H9 (cell line): ENCODE measurements around the gene LRRC71. TPM values are rescaled to one million over a fixed set of nuclear protein-coding genes. Genes with fewer than 3 reads are reported as not detected.

Source experiments
- DNase-seq: peaks from one replicate; pipeline ENCODE4 v3.0.0-alpha.2; 2017
- H2AFZ ChIP-seq: one replicate; pipeline ENCODE4 v1.6.1; 2013; ENCODE audit warnings: mild to moderate bottlenecking, low read length, control low read depth, moderate library complexity
- H2AK5ac ChIP-seq: 2 replicates; pipeline ENCODE4 v1.6.1; 2013; ENCODE audit warnings: low read length, control low read depth, mixed read lengths; ENCODE audit not compliant: insufficient read length
- H2BK120ac ChIP-seq: one replicate; pipeline ENCODE4 v1.6.1; 2013; ENCODE audit warnings: low read depth, mild to moderate bottlenecking, low read length, control low read depth, inconsistent platforms; ENCODE audit not compliant: poor library complexity, severe bottlenecking
- H2BK12ac ChIP-seq: 2 replicates; pipeline ENCODE4 v1.6.1; 2013; ENCODE audit warnings: low read length, control low read depth, mixed read lengths, low read depth; ENCODE audit not compliant: insufficient read length
- H2BK15ac ChIP-seq: 2 replicates; pipeline ENCODE4 v1.6.1; 2013; ENCODE audit warnings: low read depth, low read length, control low read depth
- H2BK20ac ChIP-seq: one replicate; pipeline ENCODE4 v1.6.1; 2013; ENCODE audit warnings: low read depth, mild to moderate bottlenecking, low read length, control low read depth, inconsistent platforms; ENCODE audit not compliant: poor library complexity, severe bottlenecking
- H2BK5ac ChIP-seq: 2 replicates; pipeline ENCODE4 v1.6.1; 2013; ENCODE audit warnings: low read length, control low read depth, mixed read lengths; ENCODE audit not compliant: insufficient read length
- H3K14ac ChIP-seq: 2 replicates; pipeline ENCODE4 v1.6.1; 2013; ENCODE audit warnings: low read length, control low read depth; ENCODE audit not compliant: insufficient read depth
- H3K18ac ChIP-seq: 2 replicates; pipeline ENCODE4 v1.6.1; 2013; ENCODE audit warnings: low read depth, mild to moderate bottlenecking, mixed read lengths, low read length, control low read depth; ENCODE audit not compliant: insufficient read length
- H3K23ac ChIP-seq: 2 replicates; pipeline ENCODE4 v1.6.1; 2013; ENCODE audit warnings: low read length, control low read depth, mixed read lengths, low read depth; ENCODE audit not compliant: insufficient read length
- H3K23me2 ChIP-seq: 2 replicates; pipeline ENCODE4 v1.6.1; 2013; ENCODE audit warnings: low read depth, mild to moderate bottlenecking, mixed read lengths, low read length, control low read depth; ENCODE audit not compliant: insufficient read length, poor library complexity, severe bottlenecking
- H3K27ac ChIP-seq: 2 replicates; pipeline ENCODE4 v1.5.1; 2013; ENCODE audit warnings: low read length, control low read depth, mixed read lengths, low read depth; ENCODE audit not compliant: insufficient read length
- H3K27me3 ChIP-seq: 2 replicates; pipeline ENCODE4 v1.6.1; 2013; ENCODE audit warnings: low read length, control low read depth, inconsistent platforms; ENCODE audit not compliant: insufficient read depth
- H3K4ac ChIP-seq: 2 replicates; pipeline ENCODE4 v1.6.1; 2013; ENCODE audit warnings: low read depth, mild to moderate bottlenecking, control low read depth, inconsistent platforms, low read length, moderate library complexity
- H3K4me1 ChIP-seq: 2 replicates; pipeline ENCODE4 v1.6.1; 2013; ENCODE audit warnings: low read length, control low read depth, inconsistent platforms; ENCODE audit not compliant: insufficient read depth
- H3K4me2 ChIP-seq: 2 replicates; pipeline ENCODE4 v1.6.1; 2013; ENCODE audit warnings: low read length, control low read depth, mixed read lengths; ENCODE audit not compliant: insufficient read length, insufficient read depth
- H3K56ac ChIP-seq: 2 replicates; pipeline ENCODE4 v1.6.1; 2013; ENCODE audit warnings: low read depth, mild to moderate bottlenecking, mixed read lengths, low read length, control low read depth; ENCODE audit not compliant: insufficient read length
- H3K79me1 ChIP-seq: 2 replicates; pipeline ENCODE4 v1.6.1; 2013; ENCODE audit warnings: low read depth, mild to moderate bottlenecking, moderate library complexity, low read length, control low read depth, inconsistent platforms; ENCODE audit not compliant: insufficient read depth, poor library complexity, severe bottlenecking
- H3K79me2 ChIP-seq: 2 replicates; pipeline ENCODE4 v1.6.1; 2013; ENCODE audit warnings: low read length, control low read depth, inconsistent platforms; ENCODE audit not compliant: insufficient read depth
- H3K9ac ChIP-seq: 2 replicates; pipeline ENCODE4 v1.6.1; 2013; ENCODE audit warnings: low read length, control low read depth, mixed read lengths; ENCODE audit not compliant: insufficient read length; ENCODE audit errors: extremely low read depth
- H3K9me3 ChIP-seq: one replicate; pipeline ENCODE4 v1.6.1; 2013; ENCODE audit warnings: low read depth, low read length, inconsistent platforms; ENCODE audit not compliant: control insufficient read depth
- H3T11ph ChIP-seq: one replicate; pipeline ENCODE4 v1.6.1; 2013; ENCODE audit warnings: mild to moderate bottlenecking, low read length, control low read depth, inconsistent platforms
- H4K20me1 ChIP-seq: one replicate; pipeline ENCODE4 v1.6.1; 2013; ENCODE audit not compliant: control insufficient read depth, insufficient read length, insufficient read depth
- H4K5ac ChIP-seq: 2 replicates; pipeline ENCODE4 v1.6.1; 2013; ENCODE audit warnings: low read depth, mild to moderate bottlenecking, mixed read lengths, low read length, control low read depth; ENCODE audit not compliant: insufficient read length
- H4K8ac ChIP-seq: replicated peaks from 2 replicates; pipeline ENCODE4 v1.6.1; 2013; ENCODE audit warnings: low read length, control low read depth, mixed read lengths, low read depth; ENCODE audit not compliant: insufficient read length
- H4K91ac ChIP-seq: 2 replicates; pipeline ENCODE4 v1.6.1; 2013; ENCODE audit warnings: low read depth, mild to moderate bottlenecking, moderate library complexity, mixed read lengths, low read length, control low read depth; ENCODE audit not compliant: insufficient read length
- H3K27ac Mint-ChIP-seq, 3 experiments: 2 replicates in 2 of 3; 3 replicates in 1 of 3; pipeline ENCODE4 v1.8.0; 2020 to 2021; ENCODE audit warnings: mixed read lengths in 3 of 3, mild to moderate bottlenecking in 1 of 3, moderate library complexity in 1 of 3
- H3K27me3 Mint-ChIP-seq: 2 replicates; pipeline ENCODE4 v1.8.0; 2021; ENCODE audit warnings: low read depth, mild to moderate bottlenecking, moderate library complexity, mixed read lengths
- H3K36me3 Mint-ChIP-seq, 3 experiments: 2 replicates in 2 of 3; 3 replicates in 1 of 3; pipeline ENCODE4 v1.8.0; 2020 to 2021; ENCODE audit warnings: low read depth in 3 of 3, mixed read lengths in 3 of 3; ENCODE audit not compliant: insufficient read depth in 1 of 3
- H3K4me1 Mint-ChIP-seq, 2 experiments: 2 replicates each; pipeline ENCODE4 v1.8.0; 2020; ENCODE audit warnings: mixed read lengths in 2 of 2
- H3K4me3 Mint-ChIP-seq, 2 experiments: 2 replicates in 1 of 2; 3 replicates in 1 of 2; pipeline ENCODE4 v1.8.0; 2020 to 2021; ENCODE audit warnings: mild to moderate bottlenecking in 2 of 2, mixed read lengths in 2 of 2, moderate library complexity in 1 of 2
- H3K9me3 Mint-ChIP-seq, 2 experiments: 2 replicates in 1 of 2; 3 replicates in 1 of 2; pipeline ENCODE4 v1.8.0; 2020; ENCODE audit warnings: mild to moderate bottlenecking in 2 of 2, mixed read lengths in 2 of 2, moderate library complexity in 1 of 2
- WGBS: extraction: QIAGEN DNeasy Blood & Tissue Kit; methylation state at CpG from one replicate; pipeline ENCODE4 v1.1.7; 2013; ENCODE audit warnings: missing lambda C conversion rate, low lambda C conversion rate, mixed read lengths; ENCODE audit not compliant: insufficient read length; ENCODE audit errors: extremely low coverage; 5-methylcytosine and 5-hydroxymethylcytosine counted together
- total RNA-seq: library from RNA; stranded (reverse); gene quantifications from 2 replicates; pipeline ENCODE4 v1.2.1, GENCODE V29; 2021
- TF ChIP-seq, protein P1 (sequence below): fragments of 200-600 bp; sonication (generic); conservative IDR thresholded peaks from 3 replicates; pipeline ENCODE4 v1.8.0; 2021; ENCODE audit warnings: antibody characterized with exemption, mild to moderate bottlenecking

The LRRC71 gene
- total RNA-seq, 1 experiment from 2014 or later: not detected

DNA sequence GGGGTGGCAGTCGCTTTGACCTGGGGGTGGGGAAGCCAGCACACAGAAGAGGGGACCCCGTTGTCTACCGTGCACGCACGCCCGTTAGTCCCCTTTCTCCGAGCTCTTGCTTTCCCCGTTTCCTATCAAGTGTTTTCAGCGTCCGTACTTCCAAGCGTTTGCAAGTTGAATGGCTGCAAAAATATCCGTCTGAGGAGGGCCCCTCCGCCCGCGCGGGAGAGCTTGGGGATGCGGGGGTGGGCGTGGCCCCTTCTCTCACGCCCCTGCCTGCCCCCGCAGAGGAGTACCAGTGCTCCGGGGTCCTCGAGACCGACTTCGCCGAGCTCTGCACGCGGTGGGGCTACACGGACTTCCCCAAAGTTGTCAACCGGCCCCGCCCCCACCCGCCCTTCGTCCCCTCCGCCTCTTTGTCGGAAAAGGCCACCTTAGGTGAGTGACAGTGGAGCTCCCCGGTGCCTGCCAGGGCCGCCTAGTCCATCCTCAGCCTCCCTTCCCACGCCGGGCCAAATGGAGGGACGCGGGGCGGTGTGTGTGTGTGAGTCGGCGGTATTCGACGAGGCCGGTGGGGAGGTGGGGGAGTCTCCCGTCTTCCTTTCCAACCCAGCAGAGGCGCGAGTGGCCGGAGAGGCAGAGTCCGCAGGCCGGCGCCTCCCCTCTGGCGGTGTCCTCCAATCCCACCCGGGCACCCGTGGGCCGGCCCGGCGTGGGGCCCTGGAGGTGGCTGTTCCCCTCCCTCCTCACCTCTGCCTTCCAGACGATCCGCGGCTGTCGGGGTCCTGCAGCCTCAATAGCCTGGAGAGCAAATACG lies 3.4 kb downstream of the LRRC71 start:
- Histone ChIP-seq H3K27me3 (peaks cover 73% of the 10 kb centered on the region), H2AK5ac (no peak overlapping the region), H3K9me3 (no peaks in the 10 kb centered on the region), H3K23me2 (peaks cover 16% of the 10 kb centered on the region), H3T11ph (no peak overlapping the region), H3K79me1 (no peaks in the 10 kb centered on the region), H3K27ac (no peak overlapping the region), H3K23ac (no peak overlapping the region), H2BK20ac (no peak overlapping the region), H4K5ac (no peak overlapping the region), H4K20me1 (no peaks in the 10 kb centered on the region), H3K4ac (no peak overlapping the region), H3K9ac (no peak overlapping the region), H2AFZ (no peak overlapping the region), H2BK120ac (no peak overlapping the region), H3K14ac (no peak overlapping the region), H3K18ac (no peak overlapping the region), H2BK5ac (no peak overlapping the region), H4K91ac (no peak overlapping the region), H2BK15ac (no peak overlapping the region), H2BK12ac (no peak overlapping the region), H3K4me1 (no peaks in the 10 kb centered on the region), H4K8ac (no peak overlapping the region), H3K79me2 (no peaks in the 10 kb centered on the region), H3K56ac (no peak overlapping the region), H3K4me2 (peak overlapping the region; percentile 36)
- no peak overlapping the region for H3K27ac Mint-ChIP-seq
- no peaks in the 10 kb centered on the region; a peak in 1 of 7 replicates for H3K36me3 Mint-ChIP-seq
- peaks cover 100% of the 10 kb centered on the region for H3K27me3 Mint-ChIP-seq
- peak; percentile 42 for DNase-seq
- peaks cover 0 to 3% of the 10 kb centered on the region in 2 experiments; a peak in 1 of 5 replicates for H3K9me3 Mint-ChIP-seq
- peaks cover 21 to 40% of the 10 kb centered on the region in 2 experiments for H3K4me1 Mint-ChIP-seq
- WGBS: no CpG with 5 or more reads among the region's 64 CpGs
- peak overlapping the region; percentile 48 to 83 for H3K4me3 Mint-ChIP-seq
- TF ChIP-seq, protein P1, sequence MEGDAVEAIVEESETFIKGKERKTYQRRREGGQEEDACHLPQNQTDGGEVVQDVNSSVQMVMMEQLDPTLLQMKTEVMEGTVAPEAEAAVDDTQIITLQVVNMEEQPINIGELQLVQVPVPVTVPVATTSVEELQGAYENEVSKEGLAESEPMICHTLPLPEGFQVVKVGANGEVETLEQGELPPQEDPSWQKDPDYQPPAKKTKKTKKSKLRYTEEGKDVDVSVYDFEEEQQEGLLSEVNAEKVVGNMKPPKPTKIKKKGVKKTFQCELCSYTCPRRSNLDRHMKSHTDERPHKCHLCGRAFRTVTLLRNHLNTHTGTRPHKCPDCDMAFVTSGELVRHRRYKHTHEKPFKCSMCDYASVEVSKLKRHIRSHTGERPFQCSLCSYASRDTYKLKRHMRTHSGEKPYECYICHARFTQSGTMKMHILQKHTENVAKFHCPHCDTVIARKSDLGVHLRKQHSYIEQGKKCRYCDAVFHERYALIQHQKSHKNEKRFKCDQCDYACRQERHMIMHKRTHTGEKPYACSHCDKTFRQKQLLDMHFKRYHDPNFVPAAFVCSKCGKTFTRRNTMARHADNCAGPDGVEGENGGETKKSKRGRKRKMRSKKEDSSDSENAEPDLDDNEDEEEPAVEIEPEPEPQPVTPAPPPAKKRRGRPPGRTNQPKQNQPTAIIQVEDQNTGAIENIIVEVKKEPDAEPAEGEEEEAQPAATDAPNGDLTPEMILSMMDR: no peak
